PC-3 (cell line): ENCODE data around the gene SMAD7. TPM values are rescaled to one million over a fixed set of nuclear protein-coding genes. Genes with fewer than 3 reads are reported as not detected.

ENCODE experiments used
- ATAC-seq: fragments of 200-7000 bp; cut with Tn5 transposase; 2 replicates; pipeline ENCODE4 v1.9.1; 2020; ENCODE audit warnings: mild to moderate bottlenecking, moderate library complexity
- BruUV-seq: library from RNA; stranded (reverse); fragments of 400-500 nt; replicated peaks from 2 replicates; lab custom pipeline; 2021; lab: Mats Ljungman, UMichigan
- CTCF ChIA-PET: fragments of 300-600 bp; sonication (Branson Sonifier 250); formaldehyde crosslinking; loops from one replicate; lab custom pipeline; 2022; ENCODE audit warnings: antibody characterized with exemption; lab: Charles Lee
- POLR2A ChIA-PET: fragments of 300-600 bp; sonication (Branson Sonifier 250); formaldehyde crosslinking; loops from one replicate; lab custom pipeline; 2022; ENCODE audit warnings: antibody characterized with exemption; ENCODE audit not compliant: unreplicated experiment; lab: Charles Lee
- DNase-seq: peaks from one replicate; pipeline ENCODE4 v3.0.0-alpha.2; 2015
- H2AFZ ChIP-seq: fragments of 300-600 bp; sonication (generic); 2 replicates; pipeline ENCODE4 v1.6.0; 2016; ENCODE audit warnings: antibody characterized with exemption, low read length
- H3F3A ChIP-seq: fragments of 300-600 bp; sonication (generic); one replicate; pipeline ENCODE4 v1.6.0; 2017; ENCODE audit warnings: antibody characterized with exemption, low read length, control low read depth, mild to moderate bottlenecking; ENCODE audit not compliant: unreplicated experiment
- H3K27ac ChIP-seq: fragments of 300-600 bp; sonication (generic); 2 replicates; pipeline ENCODE4 v1.5.1; 2016; ENCODE audit warnings: mild to moderate bottlenecking, low read length
- H3K27me3 ChIP-seq: fragments of 300-600 bp; sonication (generic); 2 replicates; pipeline ENCODE4 v1.6.1; 2016; ENCODE audit warnings: low read length, mixed read lengths
- H3K36me3 ChIP-seq: fragments of 300-600 bp; sonication (generic); 2 replicates; pipeline ENCODE4 v1.6.1; 2016; ENCODE audit warnings: low read depth, mixed run types, low read length, mixed read lengths
- H3K4me1 ChIP-seq: fragments of 300-600 bp; sonication (generic); 2 replicates; pipeline ENCODE4 v1.5.1; 2016; ENCODE audit warnings: low read length; ENCODE audit not compliant: insufficient read depth
- H3K4me2 ChIP-seq: fragments of 300-600 bp; sonication (generic); 2 replicates; pipeline ENCODE4 v1.6.0; 2016; ENCODE audit warnings: low read length
- H3K4me3 ChIP-seq: fragments of 300-600 bp; sonication (generic); 2 replicates; pipeline ENCODE4 v1.5.1; 2016; ENCODE audit warnings: mild to moderate bottlenecking, low read length, mixed read lengths
- H3K79me2 ChIP-seq: fragments of 300-600 bp; sonication (generic); 2 replicates; pipeline ENCODE4 v1.6.1; 2017; ENCODE audit warnings: low read length, mixed read lengths
- H3K9ac ChIP-seq: fragments of 300-600 bp; sonication (generic); 2 replicates; pipeline ENCODE4 v1.6.0; 2016; ENCODE audit warnings: mild to moderate bottlenecking, low read length
- H3K9me2 ChIP-seq: fragments of 300-600 bp; sonication (generic); replicated peaks from 2 replicates; pipeline ENCODE4 v1.6.1; 2016; ENCODE audit warnings: mixed run types, low read length, mixed read lengths
- H3K9me3 ChIP-seq: fragments of 300-600 bp; sonication (generic); 2 replicates; pipeline ENCODE4 v1.6.1; 2016; ENCODE audit warnings: low read length, mixed read lengths
- H4K20me1 ChIP-seq: fragments of 300-600 bp; sonication (generic); 2 replicates; pipeline ENCODE4 v1.6.1; 2016; ENCODE audit warnings: low read length, mixed read lengths
- CTCF ChIP-seq: fragments of 300-600 bp; sonication (generic); conservative IDR thresholded peaks from 2 replicates; pipeline ENCODE4 v1.5.1; 2017; ENCODE audit warnings: antibody characterized with exemption, low read depth, mild to moderate bottlenecking, low read length
- EZH2 ChIP-seq: fragments of 300-600 bp; sonication (generic); IDR thresholded peaks from one replicate; pipeline ENCODE4 v1.6.1; 2017; ENCODE audit warnings: antibody characterized with exemption, mild to moderate bottlenecking, low read length; ENCODE audit not compliant: unreplicated experiment
- EZH2phosphoT487 ChIP-seq: fragments of 300-600 bp; sonication (generic); IDR thresholded peaks from 2 replicates; pipeline ENCODE4 v1.6.1; 2018; ENCODE audit warnings: mild to moderate bottlenecking, antibody characterized with exemption, low read length, borderline replicate concordance
- intact Hi-C: fragments of 100-400 bp; cut with micrococcal nuclease; formaldehyde crosslinking; loops from 2 replicates; pipeline ENCODE4 v1.9.0; 2023
- total RNA-seq: library from RNA; depleted of rRNA; stranded (reverse); fragments of >200 nt; gene quantifications from 2 replicates; pipeline ENCODE4 v1.2.3, GENCODE V29; 2014

Gene SMAD7
- total RNA-seq, 1 experiment from 2014 or later = 9.4 TPM

DNA sequence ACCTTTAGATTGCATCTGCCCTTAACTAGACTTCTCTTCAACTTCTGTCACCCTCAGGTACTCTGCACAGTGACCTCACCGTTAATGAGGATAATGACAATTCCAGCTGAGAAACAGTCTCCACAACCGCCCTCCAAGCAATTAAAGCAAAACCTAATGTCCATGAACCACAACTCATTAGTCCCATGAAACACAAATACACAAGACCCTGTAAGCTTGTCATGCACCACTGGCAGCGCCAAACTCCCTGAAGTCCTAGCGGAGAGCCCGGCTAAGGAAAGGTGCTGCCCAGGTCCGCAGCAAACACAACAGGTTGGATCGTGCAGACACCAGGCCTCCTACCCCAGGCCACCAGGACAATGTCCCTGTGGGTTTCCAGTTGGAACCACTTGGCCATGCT lies 7.4 kb downstream of the SMAD7 start:
- ATAC-seq = no peak
- Histone ChIP-seq H3K9me2 (no peaks in the 10 kb centered on the region), H3K27me3 (no peaks in the 10 kb centered on the region), H3K4me2 (0 out of 2 replicates have a peak overlapping the region, but pooled peaks have one; percentile 55), H3K4me3 (no peak overlapping the region), H3K4me1 (peaks cover 49% of the 10 kb centered on the region), H2AFZ (no peak overlapping the region), H4K20me1 (0 out of 2 replicates have a peak, but pooled peaks cover 9% of the 10 kb centered on the region), H3F3A (no peaks in the 10 kb centered on the region), H3K9me3 (no peaks in the 10 kb centered on the region), H3K79me2 (peaks cover 35% of the 10 kb centered on the region), H3K27ac (no peak overlapping the region), H3K36me3 (no peaks in the 10 kb centered on the region), H3K9ac (no peak overlapping the region)
- POLR2A ChIA-PET = no interaction called here
- CTCF ChIA-PET = no interaction called here
- no TSS peak for BruUV-seq
- DNase-seq = no peak
- no peak for TF ChIP-seq CTCF
- no peak for TF ChIP-seq EZH2phosphoT487
- no peak for TF ChIP-seq EZH2
- intact Hi-C loops = loop anchor here (10.0 kb wide), 1 partner anchor 101 kb away; no protein-coding TSS in a partner anchor

GRCh38 chr18:48942554-48943261 lies 8.1 kb downstream of the SMAD7 start:
- H4K20me1 ChIP-seq = 0 out of 2 replicates have a peak, but pooled peaks cover 9% of the 10 kb centered on the region
- no peak for TF ChIP-seq CTCF
- no peak for TF ChIP-seq EZH2
- no peak for TF ChIP-seq EZH2phosphoT487
- POLR2A ChIA-PET = no interaction called here
- H3K79me2 ChIP-seq = peaks cover 29% of the 10 kb centered on the region
- no TSS peak for BruUV-seq
- no peaks in the 10 kb centered on the region for H3K9me3 ChIP-seq
- H3K4me1 ChIP-seq = peaks cover 47% of the 10 kb centered on the region
- no peak overlapping the region for H2AFZ ChIP-seq
- no peak overlapping the region for H3K4me3 ChIP-seq
- intact Hi-C loops = loop anchor here (10.0 kb wide), 1 partner anchor 102 kb away; no protein-coding TSS in a partner anchor
- ATAC-seq = peak; percentile 93
- H3K4me2 ChIP-seq = peak overlapping the region; percentile 55
- 0 out of 2 replicates have a peak overlapping the region, but pooled peaks have one; percentile 13 for H3K27ac ChIP-seq
- H3K9ac ChIP-seq = no peak overlapping the region
- H3F3A ChIP-seq = no peaks in the 10 kb centered on the region
- peak; percentile 83 for DNase-seq
- no peaks in the 10 kb centered on the region for H3K36me3 ChIP-seq
- no peaks in the 10 kb centered on the region for H3K9me2 ChIP-seq
- CTCF ChIA-PET = interaction anchor here (0.6 kb wide), 1 partner anchor 10 kb away, joined by 12 read pairs; no protein-coding TSS in a partner anchor
- H3K27me3 ChIP-seq = no peaks in the 10 kb centered on the region

DNA sequence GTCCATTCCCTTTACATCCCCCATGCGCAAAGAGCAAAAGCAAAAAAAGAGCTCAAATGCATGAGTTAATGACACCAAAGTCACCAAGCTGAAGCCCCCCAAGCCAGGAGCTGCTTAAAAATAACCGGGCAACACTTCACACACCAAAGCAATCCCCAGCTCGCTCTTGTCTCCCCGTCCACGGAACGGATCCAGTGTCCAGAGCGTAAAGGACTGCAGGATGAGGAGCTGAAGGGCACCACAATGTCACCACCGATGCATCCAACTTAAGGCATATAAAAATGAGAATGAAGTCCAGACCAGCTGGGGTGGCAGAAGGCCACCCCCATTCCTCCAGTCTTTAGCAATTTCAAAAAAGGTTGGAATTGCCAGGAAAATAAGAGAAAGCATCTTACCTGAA lies 8.7 kb downstream of the SMAD7 start:
- no peaks in the 10 kb centered on the region for H3K36me3 ChIP-seq

More for the DNA sequence above, 8.7 kb downstream of the SMAD7 start:
- intact Hi-C loops = loop anchor here (10.0 kb wide), 1 partner anchor 103 kb away; no protein-coding TSS in a partner anchor
- Histone ChIP-seq H3K9ac (no peak overlapping the region), H3K4me1 (peaks cover 47% of the 10 kb centered on the region), H3K9me3 (no peaks in the 10 kb centered on the region), H3K9me2 (no peaks in the 10 kb centered on the region), H3K4me3 (no peak overlapping the region), H3F3A (no peaks in the 10 kb centered on the region), H3K27ac (no peak overlapping the region), H4K20me1 (0 out of 2 replicates have a peak, but pooled peaks cover 4% of the 10 kb centered on the region), H3K79me2 (peaks cover 23% of the 10 kb centered on the region), H3K27me3 (no peaks in the 10 kb centered on the region), H3K4me2 (peak overlapping the region; percentile 55), H2AFZ (no peak overlapping the region)
- no peak for TF ChIP-seq EZH2
- TF ChIP-seq CTCF = no peak
- TF ChIP-seq EZH2phosphoT487 = no peak
- ATAC-seq = no peak
- POLR2A ChIA-PET = no interaction called here
- no TSS peak for BruUV-seq
- CTCF ChIA-PET = interaction anchor here (0.6 kb wide), 1 partner anchor 10 kb away, joined by 12 read pairs; no protein-coding TSS in a partner anchor
- no peak for DNase-seq
